GM10847 (cell line): ENCODE data around the gene SPATA13.

Experiments
- POLR2A ChIP-seq: IDR thresholded peaks from 2 replicates; pipeline ENCODE4 v1.6.1; 2011; ENCODE audit not compliant: insufficient read length; ENCODE audit errors: extremely low read depth

Gene SPATA13

GRCh38 chr13:24151864-24152263 lies 8.7 kb upstream of the SPATA13 start:
- TF ChIP-seq POLR2A = no peak

- TF ChIP-seq POLR2A = no peak
Observed at GRCh38 chr13:24152292-24153214, 8.0 kb upstream of the SPATA13 start.

GRCh38 chr13:24153347-24153746 lies 7.2 kb upstream of the SPATA13 start:
- no peak for TF ChIP-seq POLR2A

- TF ChIP-seq POLR2A = no peak
Observed at GRCh38 chr13:24153979-24154701, 6.4 kb upstream of the SPATA13 start.

- no peak for TF ChIP-seq POLR2A
Observed at GRCh38 chr13:24159357-24159756, 1.2 kb upstream of the SPATA13 start.

GRCh38 chr13:24161010-24161775 lies 673 bp downstream of the SPATA13 start:
- TF ChIP-seq POLR2A = no peak

GRCh38 chr13:24161980-24162525 lies 1.5 kb downstream of the SPATA13 start:
- TF ChIP-seq POLR2A = no peak

GRCh38 chr13:24162604-24163003 lies 2.1 kb downstream of the SPATA13 start:
- no peak for TF ChIP-seq POLR2A

- no peak for TF ChIP-seq POLR2A
Observed at GRCh38 chr13:24165746-24166145, 5.2 kb downstream of the SPATA13 start.

GRCh38 chr13:24166561-24166960 lies 6.0 kb downstream of the SPATA13 start:
- TF ChIP-seq POLR2A = no peak

- TF ChIP-seq POLR2A = no peak
Observed at GRCh38 chr13:24167666-24168391, 7.3 kb downstream of the SPATA13 start.

- TF ChIP-seq POLR2A = no peak
Observed at GRCh38 chr13:24168392-24168750, 7.9 kb downstream of the SPATA13 start.

- no peak for TF ChIP-seq POLR2A
Observed at GRCh38 chr13:24168979-24169378, 8.5 kb downstream of the SPATA13 start.

GRCh38 chr13:24172071-24172470 lies 11.6 kb downstream of the SPATA13 start:
- TF ChIP-seq POLR2A = no peak

- no peak for TF ChIP-seq POLR2A
Observed at GRCh38 chr13:24173795-24174194, 13.3 kb downstream of the SPATA13 start.
